HepG2 (cell line): ENCODE data around the gene C12orf43.

Experiments
- KDM4B ChIP-seq: sonication (generic); formaldehyde crosslinking; IDR thresholded peaks from 2 replicates; pipeline ENCODE4 v1.4.0; 2020; ENCODE audit warnings: missing genetic modification reagents
- NFRKB ChIP-seq: fragments of 450-650 bp; IDR thresholded peaks from 2 replicates; pipeline ENCODE4 v1.6.1; 2017
- PBX3 ChIP-seq: sonication (generic); formaldehyde crosslinking; IDR thresholded peaks from 2 replicates; pipeline ENCODE4 v1.8.1; 2023; ENCODE audit warnings: missing genetic modification reagents, inconsistent platforms, borderline replicate concordance
- SIN3B ChIP-seq: fragments of 150-350 bp; IDR thresholded peaks from 2 replicates; pipeline ENCODE4 v1.6.1; 2014; ENCODE audit warnings: low read length
- STAG1 ChIP-seq: sonication (generic); formaldehyde crosslinking; IDR thresholded peaks from 2 replicates; pipeline ENCODE4 v1.4.0; 2020; ENCODE audit warnings: missing genetic modification reagents
- YEATS2 ChIP-seq: sonication (generic); formaldehyde crosslinking; IDR thresholded peaks from 2 replicates; pipeline ENCODE4 v1.4.0; 2020; ENCODE audit warnings: missing genetic modification reagents, borderline replicate concordance
- TF ChIP-seq, protein P1 (sequence below): sonication (generic); formaldehyde crosslinking; IDR thresholded peaks from 2 replicates; pipeline ENCODE4 v1.8.1; 2023; ENCODE audit warnings: mild to moderate bottlenecking, missing genetic modification reagents

DNA sequence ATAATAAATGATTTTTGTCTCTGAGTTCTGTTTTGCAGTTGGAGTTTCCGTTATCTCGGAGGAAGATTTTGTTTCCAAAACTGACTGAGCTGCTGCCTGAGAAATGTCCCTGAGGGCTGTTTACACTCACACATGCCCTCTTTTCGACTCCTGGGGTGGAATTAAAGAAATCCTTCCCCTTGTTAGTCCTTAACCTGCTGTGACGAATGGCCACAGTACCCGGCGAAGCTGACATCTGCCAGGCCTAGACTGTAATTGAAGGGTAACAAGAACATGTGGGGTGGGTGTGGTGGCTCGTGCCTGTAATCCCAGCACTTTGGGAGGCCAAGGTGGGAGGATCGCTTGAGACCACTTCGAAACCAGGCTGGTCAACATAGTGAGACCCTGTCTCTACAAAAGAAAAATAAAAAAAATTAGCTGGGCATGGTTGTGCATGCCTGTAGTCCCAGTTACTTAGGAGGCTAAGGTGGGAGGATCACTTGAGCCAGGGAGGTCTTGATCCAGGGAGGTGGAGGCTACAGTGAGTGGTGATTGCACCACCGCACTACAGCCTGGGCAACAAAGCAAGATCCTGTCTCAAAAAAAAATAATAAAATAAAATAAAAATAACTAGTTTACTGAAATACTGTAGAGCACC, 14.4 kb upstream of the C12orf43 start:
- TF ChIP-seq PBX3 (CRISPR knock-in tag) (no peak), KDM4B (no peak), STAG1 (CRISPR knock-in tag) (no peak), YEATS2 (CRISPR knock-in tag) (no peak), SIN3B (no peak), NFRKB (no peak)
- TF ChIP-seq, protein P1, sequence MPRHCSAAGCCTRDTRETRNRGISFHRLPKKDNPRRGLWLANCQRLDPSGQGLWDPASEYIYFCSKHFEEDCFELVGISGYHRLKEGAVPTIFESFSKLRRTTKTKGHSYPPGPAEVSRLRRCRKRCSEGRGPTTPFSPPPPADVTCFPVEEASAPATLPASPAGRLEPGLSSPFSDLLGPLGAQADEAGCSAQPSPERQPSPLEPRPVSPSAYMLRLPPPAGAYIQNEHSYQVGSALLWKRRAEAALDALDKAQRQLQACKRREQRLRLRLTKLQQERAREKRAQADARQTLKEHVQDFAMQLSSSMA (CRISPR knock-in tag) = no peak
